ENCODE results near the gene SPRN.
"Not testable (repeated sequence)": the region's sequence is repeated elsewhere in the genome, so short reads cannot be mapped to it uniquely, and the experiment has no call there.

The SPRN gene

GRCh38 chr10:133440633-133441285 lies 16.3 kb upstream of the SPRN start:
- DNase-seq (ENCODE audit: low read depth in 2 of 2, low spot score in 1 of 2) = no peak

- no peak for DNase-seq (ENCODE audit: low read depth in 2 of 2, low spot score in 1 of 2)
Measured at GRCh38 chr10:133439517-133440461, 15.4 kb upstream of the SPRN start.

DNA sequence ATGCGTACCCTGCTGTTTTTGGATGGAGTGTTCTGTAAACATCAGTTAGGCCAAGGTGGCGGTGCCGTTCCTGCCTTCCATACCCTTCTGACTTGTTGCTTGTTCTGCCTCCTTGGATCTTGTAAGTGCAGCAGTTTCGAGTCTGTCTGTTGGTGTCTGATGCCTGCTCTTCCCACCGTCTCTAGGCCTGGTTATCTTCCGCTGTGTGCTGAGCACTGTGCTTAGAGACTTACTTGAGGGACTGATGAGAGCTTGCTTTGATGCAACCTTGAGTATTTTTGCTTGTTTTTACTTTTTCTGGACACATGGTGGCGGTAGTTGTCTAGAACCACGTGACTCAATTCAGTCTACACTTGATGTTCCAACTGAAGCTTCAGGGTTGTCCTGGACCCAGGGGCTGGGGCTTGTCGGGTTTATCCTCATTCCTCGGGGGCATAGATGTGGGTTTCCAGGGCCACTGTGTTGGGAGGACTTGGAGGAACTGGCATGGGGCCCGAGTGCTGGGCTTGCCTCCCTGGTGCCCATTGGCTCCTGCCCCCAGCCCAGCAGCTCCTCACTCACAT lies 14.4 kb upstream of the SPRN start:
- DNase-seq (ENCODE audit: low read depth in 2 of 2, low spot score in 1 of 2) = no peak

- DNase-seq (ENCODE audit: low read depth in 2 of 2, low spot score in 1 of 2) = not testable (repeated sequence)
Measured at GRCh38 chr10:133432789-133433188, 8.4 kb upstream of the SPRN start.

GRCh38 chr10:133431888-133432613 lies 7.6 kb upstream of the SPRN start:
- not testable (repeated sequence) for DNase-seq (ENCODE audit: low read depth in 2 of 2, low spot score in 1 of 2)

- not testable (repeated sequence) for DNase-seq (ENCODE audit: low read depth in 2 of 2, low spot score in 1 of 2)
Measured at GRCh38 chr10:133429571-133429970, 5.1 kb upstream of the SPRN start.

DNA sequence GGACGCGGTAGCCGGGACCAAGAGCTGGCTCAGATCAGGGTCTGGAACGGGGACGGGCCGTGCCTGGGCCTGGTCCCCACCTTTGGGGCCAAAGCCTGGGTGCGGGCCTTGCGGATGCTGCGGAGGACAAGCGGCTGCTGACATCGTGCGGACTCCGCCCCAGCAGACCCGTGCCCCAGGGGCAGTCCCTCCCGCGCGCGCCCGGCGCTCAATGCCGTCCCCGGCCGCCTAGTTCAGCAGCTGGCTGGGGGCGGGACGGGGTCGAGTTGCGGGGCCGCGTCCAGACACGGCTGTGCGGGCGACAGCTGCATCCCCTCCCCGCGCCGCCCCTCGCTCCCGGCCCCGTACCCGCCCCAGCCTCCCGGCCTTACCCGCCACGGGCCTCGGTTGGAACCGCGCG lies 323 bp downstream of the SPRN start:
- DNase-seq (ENCODE audit: low read depth in 2 of 2, low spot score in 1 of 2) = not testable (repeated sequence)

DNA sequence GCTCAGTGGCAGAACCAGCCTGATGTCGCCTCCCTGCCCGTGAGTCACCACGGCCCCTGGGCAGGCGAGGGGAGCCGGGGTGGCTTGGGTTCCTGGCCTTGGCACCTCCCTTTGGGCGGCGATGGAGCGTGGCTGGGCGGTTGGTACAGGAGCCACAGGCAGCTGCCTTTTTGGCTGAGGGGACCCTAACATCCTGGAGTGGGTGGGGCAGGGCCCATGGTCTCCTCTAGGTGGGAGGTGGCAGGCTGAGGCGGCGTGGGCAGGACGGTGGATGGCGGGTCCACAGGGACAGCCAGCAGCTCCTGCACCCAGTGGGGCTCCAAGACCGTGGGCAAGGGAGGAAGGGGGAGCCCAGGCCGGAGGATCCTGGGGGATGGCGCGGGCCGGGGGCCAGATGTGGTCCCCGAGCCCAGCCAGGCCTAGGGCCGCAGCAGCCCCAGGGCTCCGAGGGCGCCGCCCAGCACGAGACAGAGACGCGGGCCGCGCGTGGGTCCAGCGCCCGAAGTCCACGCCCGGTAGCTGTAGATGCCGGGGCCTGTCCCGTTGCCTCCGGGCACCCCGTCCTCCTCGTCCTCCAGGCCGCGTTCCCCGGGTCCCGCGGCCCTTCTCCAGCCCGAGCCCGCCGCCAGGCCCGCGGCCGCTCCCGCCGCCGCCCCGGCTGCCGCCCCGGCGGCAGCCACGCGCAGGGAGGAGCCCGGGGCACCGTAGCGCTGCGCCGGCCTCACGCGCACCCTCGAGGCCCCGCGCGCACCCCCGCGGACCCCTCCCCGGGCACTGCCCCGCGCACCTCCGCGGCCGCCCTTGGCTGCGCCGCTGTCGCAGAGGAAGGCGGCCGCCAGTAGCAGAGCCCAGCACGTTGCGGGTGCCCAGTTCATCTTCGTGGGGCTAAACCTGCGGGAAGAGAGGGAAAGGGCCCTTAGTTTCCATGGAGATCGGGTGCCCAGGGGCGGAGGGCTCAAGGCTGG lies 1.3 kb downstream of the SPRN start:
- no peak for DNase-seq (ENCODE audit: low read depth in 2 of 2, low spot score in 1 of 2)

DNA sequence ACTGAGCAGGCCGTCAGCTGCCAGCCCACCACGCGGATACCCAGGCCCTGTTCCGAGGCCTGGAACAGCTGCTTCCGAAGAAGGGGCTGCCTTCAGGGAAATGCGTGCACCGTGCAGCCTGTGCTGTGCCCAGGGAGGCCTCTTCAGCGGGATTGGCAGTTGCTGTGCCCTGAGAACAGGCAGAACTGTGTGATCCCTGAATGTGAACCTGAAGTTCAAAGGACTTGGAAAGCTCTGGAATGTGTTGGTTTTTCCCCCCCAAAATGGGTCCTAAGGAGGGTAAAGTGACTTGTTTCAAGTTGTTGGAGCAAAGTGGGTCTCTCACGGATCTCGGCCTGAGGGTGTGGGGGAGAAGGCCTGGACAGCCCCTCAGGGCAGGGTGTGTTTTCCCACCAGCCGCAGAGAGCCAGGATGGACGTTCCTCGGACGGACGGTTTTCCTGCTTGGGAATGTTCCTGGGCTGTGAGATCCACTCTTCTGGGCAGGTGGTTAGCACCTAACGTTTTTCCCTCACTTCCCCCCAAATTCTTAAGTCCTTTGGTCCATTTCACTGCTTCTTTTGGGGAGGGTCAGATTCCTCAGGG lies 2.1 kb downstream of the SPRN start:
- no peak for DNase-seq (ENCODE audit: low read depth in 2 of 2, low spot score in 1 of 2)

DNA sequence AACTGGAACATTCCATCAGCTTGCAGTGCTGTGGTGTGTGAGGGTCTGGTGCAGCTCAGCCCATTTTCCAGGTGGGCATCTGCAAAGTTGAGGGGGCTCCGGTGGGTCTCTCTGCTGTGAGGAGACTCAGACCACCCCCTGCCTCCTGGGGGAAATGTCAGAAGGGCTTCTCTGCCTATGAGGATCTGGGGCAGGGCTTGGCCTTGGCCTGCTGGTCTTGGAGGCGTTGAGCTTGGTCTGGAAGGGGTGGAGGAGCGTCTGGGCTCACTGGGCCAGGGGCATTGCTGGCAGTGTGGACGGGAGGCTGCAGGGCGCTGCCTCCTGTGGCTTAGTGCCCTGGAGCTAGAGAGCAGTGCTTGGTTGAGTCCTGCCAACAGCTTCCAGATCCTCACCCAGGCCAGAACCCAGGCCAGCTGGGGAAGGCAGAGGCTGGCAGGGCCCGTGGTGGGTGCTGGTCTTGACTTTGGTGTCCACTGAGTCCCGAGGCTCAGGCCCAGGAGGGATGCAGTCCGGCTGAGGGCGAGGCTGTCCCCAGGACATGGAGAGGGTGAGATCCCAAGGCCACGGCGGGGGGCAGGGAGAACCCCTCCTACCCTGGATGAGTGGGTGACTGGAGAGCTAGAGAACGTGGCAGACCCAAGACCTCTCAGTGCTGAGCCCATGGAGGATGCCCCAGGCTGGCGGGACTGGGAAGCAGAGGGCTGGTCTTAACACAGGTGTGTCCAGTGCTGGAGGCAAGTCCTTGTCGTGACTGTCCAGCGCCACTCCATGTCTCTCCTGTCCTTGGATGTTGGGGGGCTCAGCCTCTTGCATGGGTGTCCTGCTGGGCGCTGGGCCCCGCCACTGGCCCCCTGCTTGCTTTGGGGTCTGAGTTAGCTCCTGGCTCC lies 2.8 kb downstream of the SPRN start:
- DNase-seq (ENCODE audit: low read depth in 2 of 2, low spot score in 1 of 2) = no peak

DNA sequence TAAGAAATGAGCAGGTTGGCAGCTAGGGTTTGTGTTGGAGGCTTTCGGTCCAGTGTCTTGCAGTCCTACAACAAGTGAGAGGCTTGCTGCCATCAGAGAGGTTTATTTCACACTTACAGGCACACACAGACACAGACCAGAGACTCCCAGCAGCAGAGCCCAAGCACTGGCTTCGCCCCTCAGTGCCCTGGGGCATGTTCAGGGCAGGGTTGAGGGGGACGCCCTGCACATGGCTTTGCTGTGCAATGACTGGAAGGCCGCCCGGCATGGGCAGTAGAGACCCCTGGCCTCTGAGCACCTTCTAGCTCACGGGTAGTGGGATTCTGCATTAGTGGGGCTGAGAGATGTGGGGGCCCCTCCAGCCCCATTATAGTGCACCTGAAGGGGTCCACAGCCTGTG lies 3.8 kb downstream of the SPRN start:
- no peak for DNase-seq (ENCODE audit: low read depth in 2 of 2, low spot score in 1 of 2)

GRCh38 chr10:133420028-133420427 lies 4.4 kb downstream of the SPRN start:
- no peak for DNase-seq (ENCODE audit: low read depth in 2 of 2, low spot score in 1 of 2)

GRCh38 chr10:133419211-133419950 lies 5.0 kb downstream of the SPRN start:
- DNase-seq (ENCODE audit: low read depth in 2 of 2, low spot score in 1 of 2) = no peak

DNA sequence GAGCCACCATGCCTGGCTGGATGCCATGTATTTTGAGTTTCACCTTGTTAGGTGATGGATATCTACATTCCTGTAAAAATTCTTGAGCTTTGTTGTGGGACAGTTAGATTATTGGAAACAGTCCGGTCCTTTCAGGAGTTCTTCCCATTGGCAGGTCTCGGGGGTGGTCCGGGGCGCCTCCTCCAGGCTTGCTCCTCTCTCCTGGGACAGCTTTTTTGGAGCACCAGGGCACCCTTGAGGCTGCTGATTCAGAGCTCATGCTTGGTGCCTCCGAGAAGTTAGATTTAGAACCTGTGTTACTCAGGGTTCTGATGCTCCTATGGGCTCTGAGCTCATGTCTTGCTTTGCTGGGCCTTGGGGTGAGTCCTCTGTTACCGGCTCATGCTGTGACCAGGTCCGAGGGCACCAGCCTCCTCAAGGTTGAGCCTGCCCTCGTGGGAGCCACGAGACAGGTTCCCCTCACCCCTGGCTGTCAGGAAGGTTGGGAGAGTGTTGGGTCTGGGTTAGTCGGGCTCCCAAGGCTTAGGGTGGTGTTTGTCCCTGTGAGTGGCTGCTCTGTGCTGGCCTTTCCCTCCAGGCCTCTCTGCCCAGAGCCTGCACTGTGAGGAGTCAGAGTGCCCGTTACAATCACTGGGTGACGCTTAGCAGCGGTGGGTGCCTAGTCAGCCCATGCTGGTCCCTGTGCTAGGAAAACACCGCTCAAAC lies 6.0 kb downstream of the SPRN start:
- no peak for DNase-seq (ENCODE audit: low read depth in 2 of 2, low spot score in 1 of 2)

DNA sequence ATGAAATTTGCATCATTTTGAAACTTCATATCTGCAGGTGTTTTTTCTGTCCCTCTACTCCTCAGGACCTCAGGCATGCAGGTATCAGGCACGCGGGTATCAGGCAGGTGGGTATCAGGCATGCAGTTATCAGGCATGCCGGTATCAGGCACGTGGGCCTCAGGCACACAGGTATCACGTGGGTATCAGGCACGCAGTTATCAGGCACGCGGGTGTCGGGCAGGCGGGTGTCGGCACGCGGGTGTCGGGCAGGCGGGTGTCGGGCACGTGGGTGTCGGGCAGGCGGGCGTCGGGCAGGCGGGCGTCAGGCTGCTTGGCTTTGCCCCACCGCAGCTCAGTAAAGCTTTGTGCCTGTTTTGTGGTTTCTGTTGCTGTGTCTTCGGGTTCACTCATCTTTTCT lies 8.7 kb downstream of the SPRN start:
- no peak for DNase-seq (ENCODE audit: low read depth in 2 of 2, low spot score in 1 of 2)

DNA sequence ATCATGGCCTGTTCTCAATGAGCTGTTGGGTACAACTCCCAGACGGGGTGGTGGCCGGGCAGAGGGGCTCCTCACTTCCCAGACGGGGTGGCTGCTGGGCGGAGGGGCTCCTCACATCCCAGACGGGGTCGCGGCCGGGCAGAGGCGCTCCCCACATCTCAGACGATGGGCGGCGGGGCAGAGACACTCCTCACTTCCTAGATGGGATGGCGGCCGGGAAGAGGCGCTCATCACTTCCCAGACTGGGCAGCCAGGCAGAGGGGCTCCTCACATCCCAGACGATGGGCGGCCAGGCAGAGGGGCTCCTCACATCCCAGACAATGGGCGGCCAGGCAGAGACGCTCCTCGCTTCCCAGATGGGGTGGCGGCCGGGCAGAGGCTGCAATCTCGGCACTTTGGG lies 10.0 kb downstream of the SPRN start:
- not testable (repeated sequence) for DNase-seq (ENCODE audit: low read depth in 2 of 2, low spot score in 1 of 2)

GRCh38 chr10:133412381-133412711 lies 12.1 kb downstream of the SPRN start:
- no peak for DNase-seq (ENCODE audit: low read depth in 2 of 2, low spot score in 1 of 2)

Data from stimulated activated CD8-positive, alpha-beta memory T cell treated with anti-CD3 and anti-CD28 coated beads, Interleukin-4, amount 100 ng/mL, for 1 hour (primary cell).